ENCODE measurements around the gene GRK1. TPM values are rescaled to one million over a fixed set of nuclear protein-coding genes. Genes with fewer than 3 reads are reported as not detected.

The GRK1 gene
- total and polyA plus RNA-seq, 2 of the 13 experiments (the other 11 are each of a cell fraction or from before 2014, with no cell fraction given), result 0.07 to 0.12 TPM

- TF ChIP-seq ZNF567 (CRISPR knock-in tag; IDR thresholded peaks at IDR 0.05; ENCODE audit: borderline replicate concordance) (0 out of 2 replicates have a peak, but pooled peaks have one; percentile 28), MLXIP (CRISPR knock-in tag; IDR thresholded peaks at IDR 0.05; ENCODE audit: borderline replicate concordance) (no peak), FOXO4 (CRISPR knock-in tag; conservative IDR thresholded peaks at IDR 0.05) (no peak), RAD51 (IDR thresholded peaks at IDR 0.05; ENCODE audit: borderline replicate concordance) (peak; percentile 37; the same call in 1 of the 2 replicates), ZSCAN29 (CRISPR knock-in tag; conservative IDR thresholded peaks at IDR 0.05) (no peak), ZNF644 (CRISPR knock-in tag; IDR thresholded peaks at IDR 0.05; ENCODE audit: low read depth) (0 out of 2 replicates have a peak, but pooled peaks have one; percentile 30), ZNF326 (CRISPR knock-in tag; IDR thresholded peaks at IDR 0.05; ENCODE audit: borderline replicate concordance) (no peak), TEAD3 (CRISPR knock-in tag; optimal IDR thresholded peaks at IDR 0.05; ENCODE audit: borderline replicate concordance) (peak; percentile 69), DNMT1 (CRISPR knock-in tag; IDR thresholded peaks at IDR 0.05) (no peak), PTBP1 (IDR thresholded peaks at IDR 0.05; ENCODE audit: low read depth, low read length, poor library complexity, severe bottlenecking) (no peak), TBX2 (CRISPR knock-in tag; IDR thresholded peaks at IDR 0.05; ENCODE audit: borderline replicate concordance) (peak; percentile 66; the same call in 1 of the 2 replicates), ZNF589 (CRISPR knock-in tag; conservative IDR thresholded peaks at IDR 0.05) (no peak), FUBP1 (CRISPR knock-in tag; IDR thresholded peaks at IDR 0.05; ENCODE audit: borderline replicate concordance) (no peak), CSRNP1 (CRISPR knock-in tag; IDR thresholded peaks at IDR 0.05) (peak; percentile 37; the same call in 1 of the 2 replicates), ZNF780A (CRISPR knock-in tag; IDR thresholded peaks at IDR 0.05) (no peak), PCBP2 (optimal IDR thresholded peaks at IDR 0.05; ENCODE audit: low read depth, low read length, poor library complexity, severe bottlenecking) (no peak), ZUFSP (CRISPR knock-in tag; IDR thresholded peaks at IDR 0.05; ENCODE audit: borderline replicate concordance) (no peak), RAD21 (CRISPR knock-in tag; IDR thresholded peaks at IDR 0.05) (peak; percentile 38; the same call in 1 of the 2 replicates), MTA3 (CRISPR knock-in tag; IDR thresholded peaks at IDR 0.05) (no peak), ERF (CRISPR knock-in tag; IDR thresholded peaks at IDR 0.05) (no peak)
Measured at GRCh38 chr13:113742000-113742441, 75.0 kb downstream of the GRK1 start (continued).

Data from HepG2 (cell line).